Activated T-cell treated with anti-CD3 and anti-CD28 coated beads, Interleukin-2, amount 50 U/mL, for 1 hour (primary cell): ENCODE results near the gene C6.
"Not testable (repeated sequence)": the region's sequence is repeated elsewhere in the genome, so short reads cannot be mapped to it uniquely, and the experiment has no call there.

Source experiments
- DNase-seq: peaks from one replicate; pipeline ENCODE4 v3.0.0-alpha.2; 2020

Gene C6

DNA sequence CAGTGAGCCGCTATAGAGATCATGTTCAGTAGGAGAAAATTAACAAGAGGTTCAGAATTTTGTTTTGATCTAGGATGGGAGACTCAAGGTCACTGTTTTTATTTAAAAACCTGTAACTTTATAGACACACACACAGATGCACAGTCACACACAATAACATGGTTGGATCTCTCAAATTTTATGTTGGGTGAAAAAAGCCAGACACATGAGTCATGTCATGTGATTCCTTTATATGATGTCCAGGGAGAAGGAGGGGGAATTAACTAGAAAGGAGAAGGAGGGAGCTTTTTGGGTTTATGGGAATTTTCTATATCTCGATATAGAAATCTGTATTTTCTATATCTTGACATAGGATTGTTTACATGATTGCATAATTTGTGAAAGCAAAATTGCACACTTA, 17.1 kb downstream of the C6 start:
- no peak for DNase-seq

- DNase-seq, result no peak
These were observed 18.1 kb downstream of the C6 start for GRCh38 chr5:41195228-41195627.

DNA sequence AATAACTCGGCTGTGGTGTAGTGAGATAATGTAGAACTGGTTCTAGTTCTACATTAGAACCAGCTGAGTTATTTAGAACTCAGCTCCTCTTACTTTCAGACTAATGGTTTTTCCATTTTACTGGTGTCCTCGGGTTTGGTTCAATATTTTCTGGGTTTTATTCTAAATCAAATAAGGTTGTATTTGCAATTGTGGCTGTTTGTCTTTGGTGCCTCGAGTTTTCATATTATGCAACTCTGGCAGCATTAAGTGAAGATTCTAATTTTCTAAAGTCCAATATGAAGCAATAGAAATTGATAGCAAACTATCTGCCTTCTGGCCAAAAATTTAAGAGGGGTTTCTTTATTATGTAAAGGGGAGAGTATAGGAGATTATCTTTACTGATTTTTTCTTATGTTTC, 19.0 kb downstream of the C6 start:
- DNase-seq, result no peak

- DNase-seq, result no peak
These were observed 19.7 kb downstream of the C6 start for GRCh38 chr5:41193456-41194205.

GRCh38 chr5:41191249-41191648, 22.1 kb downstream of the C6 start:
- no peak for DNase-seq

- DNase-seq, result no peak
These were observed 27.2 kb downstream of the C6 start for GRCh38 chr5:41186143-41186542.

DNA sequence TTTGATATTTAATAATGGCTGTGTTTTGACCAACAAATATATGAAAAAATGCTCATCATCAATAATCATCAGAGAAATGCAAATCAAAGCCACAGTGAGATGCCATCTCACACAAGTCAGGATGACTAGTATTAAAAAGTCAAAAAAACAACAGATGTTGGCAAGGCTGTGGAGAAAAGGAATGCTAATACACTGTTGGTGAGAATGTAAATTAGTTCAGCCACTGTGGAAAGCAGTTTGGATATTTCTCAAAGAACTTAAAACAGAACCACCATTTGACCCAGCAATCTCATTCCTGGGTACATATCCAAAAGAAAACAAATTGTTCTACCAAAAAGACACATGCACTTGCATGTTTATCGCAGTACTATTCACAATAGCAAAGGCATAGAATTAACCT, 30.0 kb downstream of the C6 start:
- not testable (repeated sequence) for DNase-seq

DNA sequence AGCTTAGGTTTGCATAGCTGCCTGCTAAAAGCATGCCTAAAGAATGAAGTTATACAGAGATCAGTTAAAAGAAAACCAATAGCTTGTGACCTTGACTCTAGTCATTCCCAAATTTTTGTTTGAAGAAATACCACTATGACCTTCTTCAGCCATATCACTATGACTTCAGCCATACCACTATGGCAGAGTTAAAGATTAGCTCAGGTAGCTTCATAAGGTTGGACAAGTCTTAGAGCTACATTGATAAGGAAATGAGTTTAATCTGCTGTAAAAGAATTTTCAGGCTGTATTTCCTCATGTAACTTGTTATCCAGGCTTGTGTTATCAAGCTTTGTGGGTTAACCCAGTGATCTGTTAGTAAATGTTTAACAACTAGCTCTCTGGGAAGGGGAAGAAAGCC, 30.7 kb downstream of the C6 start:
- no peak for DNase-seq

DNA sequence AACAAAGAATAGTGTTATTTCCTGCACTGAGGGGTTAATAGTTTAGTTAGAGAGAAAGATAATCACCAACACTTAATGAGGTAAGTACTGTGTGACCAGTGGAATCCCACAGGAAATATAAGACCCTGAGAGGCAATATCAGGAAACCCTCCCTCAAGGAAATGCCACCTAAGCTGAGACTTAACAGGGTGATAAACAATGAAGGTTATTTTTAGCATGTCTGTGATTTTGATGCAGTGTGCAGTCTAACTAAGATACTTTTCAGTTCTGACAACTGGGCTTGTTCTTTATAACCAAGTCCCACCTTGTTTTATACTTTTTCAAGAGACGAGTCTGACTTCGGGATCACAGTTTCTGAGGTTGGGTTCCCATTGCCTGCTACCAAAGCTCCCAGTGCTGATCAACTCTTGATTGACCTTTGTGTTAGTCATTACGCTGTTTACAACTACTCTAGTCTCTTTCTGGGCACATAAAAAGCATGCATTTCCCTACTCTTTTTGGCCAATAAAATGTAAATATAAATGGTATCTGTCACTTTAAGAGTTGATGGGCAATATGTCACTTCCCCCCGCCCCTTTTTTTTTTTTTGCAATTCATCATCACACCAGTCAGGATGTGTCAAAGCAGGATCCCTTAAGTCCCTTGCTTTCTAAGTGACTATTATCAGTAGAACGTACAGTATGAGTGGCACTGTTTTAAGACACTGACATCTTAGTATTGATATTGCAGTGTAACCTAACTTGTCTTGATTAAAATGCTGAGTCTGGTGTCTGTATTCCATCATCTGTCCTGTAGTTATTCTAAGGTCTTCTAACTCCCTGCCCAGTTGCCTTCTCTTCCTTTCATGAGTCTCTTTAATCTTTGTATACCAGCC, 31.4 kb downstream of the C6 start:
- DNase-seq, result no peak

GRCh38 chr5:41176952-41177351, 36.4 kb downstream of the C6 start:
- no peak for DNase-seq

DNA sequence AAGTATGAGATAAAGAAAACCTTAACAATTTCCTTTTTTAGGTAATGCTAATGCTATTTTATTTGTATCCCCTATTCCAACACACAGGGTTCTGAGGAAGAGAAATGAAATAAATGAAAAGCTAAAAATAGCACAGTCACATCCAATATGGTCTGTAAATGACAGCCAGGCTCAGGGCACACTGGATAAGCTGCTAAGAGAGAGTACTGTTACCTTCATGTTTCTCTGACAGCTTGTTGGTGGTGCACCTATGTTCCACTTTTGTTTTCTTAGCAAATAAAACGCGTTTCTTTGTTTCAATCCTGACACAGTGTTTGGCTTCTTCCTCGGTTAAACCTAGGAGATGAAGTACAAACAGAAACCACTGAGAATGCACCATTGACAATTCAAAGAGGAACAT, 41.3 kb downstream of the C6 start:
- DNase-seq, result no peak

DNA sequence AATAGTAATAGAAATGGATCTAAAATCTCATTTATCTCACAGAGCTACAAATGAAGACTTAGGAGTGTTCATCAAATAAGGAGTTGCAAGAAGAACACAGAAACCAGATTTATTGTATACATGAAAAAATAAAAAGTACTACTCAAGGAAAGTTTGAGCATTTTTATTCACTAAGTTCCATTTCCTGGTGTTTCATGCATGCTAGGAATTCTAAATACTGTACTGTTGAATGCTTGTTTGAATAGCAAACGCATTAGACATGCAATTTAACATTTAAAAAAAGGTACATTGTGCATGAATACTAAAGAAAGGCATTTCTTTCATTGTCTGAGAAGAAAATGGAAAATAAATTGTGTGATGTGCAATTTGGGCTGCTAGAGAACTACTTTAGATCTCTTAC, 52.1 kb downstream of the C6 start:
- no peak for DNase-seq

- DNase-seq, result no peak
These were observed 55.9 kb downstream of the C6 start for GRCh38 chr5:41157272-41157894.

- DNase-seq, result no peak
These were observed 56.6 kb downstream of the C6 start for GRCh38 chr5:41156739-41157138.

DNA sequence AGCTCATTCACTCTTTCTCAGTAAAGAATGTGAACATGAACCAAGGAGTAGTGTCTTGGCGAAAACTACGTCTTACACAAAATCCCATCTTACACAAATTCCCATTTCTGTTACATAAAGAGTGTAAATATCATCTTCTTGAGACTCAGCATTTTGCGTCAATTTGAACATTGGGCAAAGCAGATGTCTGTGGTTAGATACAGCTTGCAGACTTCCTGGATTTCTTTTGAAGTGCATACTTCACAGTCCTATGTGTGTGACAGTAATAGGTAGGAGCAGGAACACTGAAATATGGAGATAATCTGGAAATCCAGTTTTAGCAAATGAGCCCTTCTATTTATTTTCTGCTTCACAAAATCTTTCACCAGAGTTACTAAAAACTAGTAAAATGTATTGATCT, 58.8 kb downstream of the C6 start:
- DNase-seq, result no peak

GRCh38 chr5:41151564-41151963, 61.8 kb downstream of the C6 start:
- DNase-seq, result no peak

GRCh38 chr5:41148448-41148847, 64.9 kb downstream of the C6 start:
- no peak for DNase-seq

GRCh38 chr5:41145306-41145705, 68.0 kb downstream of the C6 start:
- no peak for DNase-seq

- DNase-seq, result no peak
These were observed 70.0 kb downstream of the C6 start for GRCh38 chr5:41143131-41143901.

- no peak for DNase-seq
These were observed 85.2 kb downstream of the C6 start for GRCh38 chr5:41127967-41128690.

- DNase-seq, result no peak
These were observed 90.9 kb downstream of the C6 start for GRCh38 chr5:41122459-41122858.

- no peak for DNase-seq
These were observed 92.7 kb downstream of the C6 start for GRCh38 chr5:41120600-41120999.
